C4-2B (cell line): ENCODE measurements around the gene RTP5.

ENCODE experiments used
- H3K27ac ChIP-seq: fragments of 450-650 bp; 2 replicates; pipeline ENCODE4 v1.5.1; 2017
- CTCF ChIP-seq: fragments of 450-650 bp; conservative IDR thresholded peaks from 2 replicates; pipeline ENCODE4 v1.5.1; 2017; ENCODE audit warnings: mild to moderate bottlenecking
- ZFX ChIP-seq: fragments of 450-650 bp; IDR thresholded peaks from 2 replicates; pipeline ENCODE4 v1.6.1; 2017

RTP5 gene

GRCh38 chr2:241884951-241885290 is 15.4 kb downstream of the RTP5 start:
- TF ChIP-seq ZFX (no peak), CTCF (no peak)
- H3K27ac ChIP-seq = no peak overlapping the region

- no peak for TF ChIP-seq ZFX
- TF ChIP-seq CTCF = no peak
- H3K27ac ChIP-seq = no peak overlapping the region
Measured at GRCh38 chr2:241885291-241885945, 15.9 kb downstream of the RTP5 start.

- TF ChIP-seq CTCF (no peak), ZFX (no peak)
- no peak overlapping the region for H3K27ac ChIP-seq
Measured at GRCh38 chr2:241885946-241886643, 16.6 kb downstream of the RTP5 start.

- TF ChIP-seq CTCF = no peak
- TF ChIP-seq ZFX = no peak
- H3K27ac ChIP-seq = no peak overlapping the region
Measured at GRCh38 chr2:241886840-241887447, 17.4 kb downstream of the RTP5 start.

- TF ChIP-seq CTCF (no peak), ZFX (no peak)
- no peak overlapping the region for H3K27ac ChIP-seq
Measured at GRCh38 chr2:241887806-241888522, 18.4 kb downstream of the RTP5 start.

- TF ChIP-seq ZFX (no peak), CTCF (no peak)
- no peak overlapping the region for H3K27ac ChIP-seq
Measured at GRCh38 chr2:241888641-241889040, 19.1 kb downstream of the RTP5 start.
